ENCODE results near the gene PPM1D. TPM values are rescaled to one million over a fixed set of nuclear protein-coding genes. Genes with fewer than 3 reads are reported as not detected.
"Not testable (repeated sequence)": the region's sequence is repeated elsewhere in the genome, so short reads cannot be mapped to it uniquely, and the experiment has no call there.

Gene PPM1D
- total RNA-seq, 2 experiments from 2014 or later, result 9.1 to 16.5 TPM

- H3K27ac ChIP-seq (ENCODE audit: low read depth, low read length, poor library complexity, severe bottlenecking), result no peak overlapping the region
- H3K36me3 ChIP-seq (ENCODE audit: insufficient read depth, low read length), result no peaks in the 10 kb centered on the region
- H3K4me1 ChIP-seq (ENCODE audit: insufficient read depth, low read length, poor library complexity, severe bottlenecking), result no peaks in the 10 kb centered on the region
- POLR2A ChIA-PET, result no interaction called here
- no peak overlapping the region for H3K4me2 ChIP-seq (ENCODE audit: low read length)
- no TSS peak for BruUV-seq (replicated peaks)
- H3K9me2 ChIP-seq (ENCODE audit: insufficient read depth, low read length), result no peaks in the 10 kb centered on the region
- TF ChIP-seq CTCF (conservative IDR thresholded peaks at IDR 0.05; ENCODE audit: low read length), result peak; percentile 60
- no peak for TF ChIP-seq EZH2phosphoT487 (IDR thresholded peaks at IDR 0.05; ENCODE audit: borderline replicate concordance, low read depth, low read length)
- DNase-seq (ENCODE audit: low spot score), result peak; percentile 10
- CTCF ChIA-PET (ENCODE audit: unreplicated experiment), result no interaction called here
- no peaks in the 10 kb centered on the region for H3K79me2 ChIP-seq (ENCODE audit: insufficient read depth, low read depth, low read length)
- H2AFZ ChIP-seq (ENCODE audit: low read length), result no peak overlapping the region
- H3K4me3 ChIP-seq (ENCODE audit: low read depth, low read length, poor library complexity, severe bottlenecking), result no peak overlapping the region
- no peaks in the 10 kb centered on the region for H3K9me3 ChIP-seq (ENCODE audit: low read length)
- intact Hi-C loops (cut with micrococcal nuclease; ENCODE audit: unreplicated experiment), result no loop called here
- no peaks in the 10 kb centered on the region for H4K20me1 ChIP-seq (ENCODE audit: insufficient read depth, low read length)
These were observed 13.6 kb upstream of the PPM1D start for GRCh38 chr17:60586288-60586974.

GRCh38 chr17:60590070-60590469, 9.9 kb upstream of the PPM1D start:
- intact Hi-C loops (cut with micrococcal nuclease; ENCODE audit: unreplicated experiment), result no loop called here
- Histone ChIP-seq H3K36me3 (ENCODE audit: insufficient read depth, low read length) (no peaks in the 10 kb centered on the region), H3K4me1 (ENCODE audit: insufficient read depth, low read length, poor library complexity, severe bottlenecking) (no peaks in the 10 kb centered on the region), H4K20me1 (ENCODE audit: insufficient read depth, low read length) (no peaks in the 10 kb centered on the region), H3K4me2 (ENCODE audit: low read length) (no peak overlapping the region), H3K79me2 (ENCODE audit: insufficient read depth, low read depth, low read length) (no peaks in the 10 kb centered on the region), H3K27ac (ENCODE audit: low read depth, low read length, poor library complexity, severe bottlenecking) (no peak overlapping the region), H3K4me3 (ENCODE audit: low read depth, low read length, poor library complexity, severe bottlenecking) (no peak overlapping the region), H3K9me3 (ENCODE audit: low read length) (no peaks in the 10 kb centered on the region), H2AFZ (ENCODE audit: low read length) (no peak overlapping the region), H3K9me2 (ENCODE audit: insufficient read depth, low read length) (no peaks in the 10 kb centered on the region)
- CTCF ChIA-PET (ENCODE audit: unreplicated experiment), result no interaction called here
- POLR2A ChIA-PET, result interaction anchor here (0.6 to 1.4 kb wide), 4 partner anchors 10 to 272 kb away, joined by 3 to 7 read pairs (median 4); partner anchors contain the start of gene PPM1D
- BruUV-seq (replicated peaks), result no TSS peak
- TF ChIP-seq EZH2phosphoT487 (IDR thresholded peaks at IDR 0.05; ENCODE audit: borderline replicate concordance, low read depth, low read length) (no peak), CTCF (conservative IDR thresholded peaks at IDR 0.05; ENCODE audit: low read length) (no peak)
- no peak for DNase-seq (ENCODE audit: low spot score)

- H3K4me2 ChIP-seq (ENCODE audit: low read length), result no peak overlapping the region
- POLR2A ChIA-PET, result interaction anchor here (0.7 kb wide), 1 partner anchor 9 kb away, joined by 3 read pairs; no protein-coding TSS in a partner anchor
- no peaks in the 10 kb centered on the region for H3K9me3 ChIP-seq (ENCODE audit: low read length)
- no peak overlapping the region for H3K27ac ChIP-seq (ENCODE audit: low read depth, low read length, poor library complexity, severe bottlenecking)
- TF ChIP-seq EZH2phosphoT487 (IDR thresholded peaks at IDR 0.05; ENCODE audit: borderline replicate concordance, low read depth, low read length), result no peak
- TF ChIP-seq CTCF (conservative IDR thresholded peaks at IDR 0.05; ENCODE audit: low read length), result no peak
- CTCF ChIA-PET (ENCODE audit: unreplicated experiment), result no interaction called here
- H3K4me1 ChIP-seq (ENCODE audit: insufficient read depth, low read length, poor library complexity, severe bottlenecking), result no peaks in the 10 kb centered on the region
- intact Hi-C loops (cut with micrococcal nuclease; ENCODE audit: unreplicated experiment), result no loop called here
- no peaks in the 10 kb centered on the region for H3K79me2 ChIP-seq (ENCODE audit: insufficient read depth, low read depth, low read length)
- no peaks in the 10 kb centered on the region for H4K20me1 ChIP-seq (ENCODE audit: insufficient read depth, low read length)
- H3K36me3 ChIP-seq (ENCODE audit: insufficient read depth, low read length), result no peaks in the 10 kb centered on the region
- no peak overlapping the region for H3K4me3 ChIP-seq (ENCODE audit: low read depth, low read length, poor library complexity, severe bottlenecking)
- no peak for DNase-seq (ENCODE audit: low spot score)
- no TSS peak for BruUV-seq (replicated peaks)
- H3K9me2 ChIP-seq (ENCODE audit: insufficient read depth, low read length), result no peaks in the 10 kb centered on the region
- H2AFZ ChIP-seq (ENCODE audit: low read length), result no peak overlapping the region
These were observed 7.2 kb upstream of the PPM1D start for GRCh38 chr17:60592750-60593149.

- H3K79me2 ChIP-seq (ENCODE audit: insufficient read depth, low read depth, low read length); H3K4me1 ChIP-seq (ENCODE audit: insufficient read depth, low read length, poor library complexity, severe bottlenecking); H3K4me3 ChIP-seq (ENCODE audit: low read depth, low read length, poor library complexity, severe bottlenecking); H3K27ac ChIP-seq (ENCODE audit: low read depth, low read length, poor library complexity, severe bottlenecking); CTCF ChIA-PET (ENCODE audit: unreplicated experiment); H3K4me2 ChIP-seq (ENCODE audit: low read length); H4K20me1 ChIP-seq (ENCODE audit: insufficient read depth, low read length); intact Hi-C loops (cut with micrococcal nuclease; ENCODE audit: unreplicated experiment); H2AFZ ChIP-seq (ENCODE audit: low read length); H3K9me2 ChIP-seq (ENCODE audit: insufficient read depth, low read length); DNase-seq (ENCODE audit: low spot score); H3K9me3 ChIP-seq (ENCODE audit: low read length); BruUV-seq (replicated peaks); H3K36me3 ChIP-seq (ENCODE audit: insufficient read depth, low read length): not testable (repeated sequence)
- POLR2A ChIA-PET, result interaction anchor here (1.2 kb wide), 1 partner anchor 123 kb away, joined by 4 read pairs; no protein-coding TSS in a partner anchor
These were observed 6.5 kb upstream of the PPM1D start for GRCh38 chr17:60593441-60594036.
